K562 (cell line): ENCODE measurements around the gene NETO1. TPM values are rescaled to one million over a fixed set of nuclear protein-coding genes. Genes with fewer than 3 reads are reported as not detected.

Experiments
- ATAC-seq: fragments of 200-7000 bp; cut with Tn5 transposase; 3 replicates; pipeline ENCODE4 v1.9.1; 2020; ENCODE audit warnings: moderate library complexity
- BruUV-seq: library from RNA; stranded (reverse); fragments of 400-500 nt; replicated peaks from 2 replicates; lab custom pipeline; 2021; lab: Mats Ljungman, UMichigan
- CTCF ChIA-PET: fragments of 300-600 bp; formaldehyde crosslinking; extraction: SDS; loops from one replicate; lab custom pipeline; 2021; ENCODE audit warnings: low intra/inter-chr PET ratio; lab: Yijun Ruan, JAX
- POLR2A ChIA-PET: fragments of 300-600, 350-650 bp; sonication (Branson Sonifier 250); formaldehyde crosslinking; extraction: SDS; loops from one replicate; lab custom pipeline; 2021; ENCODE audit warnings: antibody characterized with exemption, inconsistent platforms; lab: Yijun Ruan, JAX
- DNase-seq, 4 experiments: peaks; one replicate each; pipeline versions ENCODE4 v3.0.0 to v3.0.0-alpha.2; 2011 to 2018; ENCODE audit warnings: low spot score in 3 of 4, mixed read lengths in 3 of 4; ENCODE audit errors: extremely low read depth in 1 of 4
- FAIRE-seq: peaks from 2 replicates; lab custom pipeline; 2011; peaks lifted over from hg19 to GRCh38; lab: Jason Lieb, UNC
- H2AFZ ChIP-seq: 2 replicates; pipeline ENCODE4 v1.6.0; 2011; ENCODE audit warnings: low read depth, low read length, control low read depth, inconsistent platforms
- H3K27ac ChIP-seq: fragments of 200-600 bp; 3 replicates; pipeline ENCODE4 v1.8.0; 2011; ENCODE audit warnings: low read depth, mild to moderate bottlenecking, control low read depth, inconsistent platforms, low read length, moderate library complexity, mixed read lengths; ENCODE audit errors: extremely low read depth
- H3K27me3 ChIP-seq, 2 experiments: fragments of 300-600 bp in 1 of 2; 2 replicates in 1 of 2; 3 replicates in 1 of 2; pipeline versions ENCODE4 v1.6.0 to v1.8.0; 2011; ENCODE audit warnings: inconsistent platforms in 2 of 2, low read length in 2 of 2, mild to moderate bottlenecking in 1 of 2, mixed read lengths in 1 of 2, moderate library complexity in 1 of 2; ENCODE audit not compliant: control insufficient read depth in 2 of 2, insufficient read depth in 2 of 2
- H3K36me3 ChIP-seq: fragments of 300-600 bp; 3 replicates; pipeline ENCODE4 v1.8.0; 2011; ENCODE audit warnings: mild to moderate bottlenecking, low read length, inconsistent platforms; ENCODE audit not compliant: control insufficient read depth, insufficient read depth
- H3K4me1 ChIP-seq, 2 experiments: fragments of 200-600 bp in 1 of 2; replicated peaks in 1 of 2; 2 replicates in 1 of 2; 3 replicates in 1 of 2; pipeline versions ENCODE4 v1.5.1 to v1.8.0; 2011; ENCODE audit warnings: inconsistent platforms in 2 of 2, low read length in 2 of 2, mild to moderate bottlenecking in 1 of 2, mixed read lengths in 1 of 2, moderate library complexity in 1 of 2; ENCODE audit not compliant: control insufficient read depth in 2 of 2, insufficient read depth in 2 of 2
- H3K4me2 ChIP-seq: 2 replicates; pipeline ENCODE4 v1.6.1; 2011; ENCODE audit warnings: low read length, control low read depth, inconsistent platforms, mixed read lengths; ENCODE audit not compliant: insufficient read depth
- H3K4me3 ChIP-seq: fragments of 200-600 bp; sonication (generic), shearing (Covaris generic); 2 replicates; pipeline ENCODE4 v1.5.1; 2016; ENCODE audit warnings: control low read depth, inconsistent platforms
- H3K79me2 ChIP-seq: fragments of 200-600 bp; 3 replicates; pipeline ENCODE4 v1.8.0; 2011; ENCODE audit warnings: low read length, inconsistent platforms; ENCODE audit not compliant: control insufficient read depth, insufficient read depth
- H3K9ac ChIP-seq, 2 experiments: 2 replicates each; pipeline versions ENCODE4 v1.6.0 to v1.6.1; 2011; ENCODE audit warnings: low read depth in 2 of 2, low read length in 2 of 2, control low read depth in 1 of 2, inconsistent platforms in 1 of 2, mild to moderate bottlenecking in 1 of 2, mixed read lengths in 1 of 2; ENCODE audit not compliant: insufficient read depth in 1 of 2
- H3K9me1 ChIP-seq: one replicate; pipeline ENCODE4 v1.6.0; 2011; ENCODE audit warnings: inconsistent platforms, mild to moderate bottlenecking, low read length, moderate library complexity; ENCODE audit not compliant: control insufficient read depth, insufficient read depth
- H3K9me3 ChIP-seq: replicated peaks from 2 replicates; pipeline ENCODE4 v1.5.1; 2011; ENCODE audit warnings: low read depth, low read length, inconsistent platforms; ENCODE audit not compliant: control insufficient read depth, insufficient read depth
- H4K20me1 ChIP-seq: replicated peaks from 2 replicates; pipeline ENCODE4 v1.6.1; 2011; ENCODE audit warnings: low read length, inconsistent platforms, mixed read lengths; ENCODE audit not compliant: control insufficient read depth, insufficient read depth
- CREB1 ChIP-seq, 2 experiments: sonication (generic) in 1 of 2; formaldehyde crosslinking in 1 of 2; IDR thresholded peaks; 2 replicates each; pipeline versions ENCODE4 v1.6.1 to v1.8.0; 2012 to 2022; ENCODE audit warnings: inconsistent platforms in 1 of 2, mild to moderate bottlenecking in 1 of 2, missing genetic modification reagents in 1 of 2, moderate library complexity in 1 of 2
- HOXB6 ChIP-seq: fragments of 250-450 bp; sonication (Bioruptor Pico); IDR thresholded peaks from 2 replicates; pipeline ENCODE4 v1.5.1; 2022; ENCODE audit warnings: mild to moderate bottlenecking, borderline replicate concordance
- IRF1 ChIP-seq: sonication (generic); formaldehyde crosslinking; IDR thresholded peaks from 2 replicates; pipeline ENCODE4 v1.8.0; 2022; ENCODE audit warnings: missing genetic modification reagents, mild to moderate bottlenecking, borderline replicate concordance
- MAFG ChIP-seq: fragments of 450-650 bp; conservative IDR thresholded peaks from 2 replicates; pipeline ENCODE4 v1.6.1; 2016; ENCODE audit warnings: missing genetic modification characterization, missing compliant biosample characterization
- MTA1 ChIP-seq: fragments of 450-650 bp; IDR thresholded peaks from 2 replicates; pipeline ENCODE4 v1.6.1; 2017; ENCODE audit warnings: borderline replicate concordance
- NFRKB ChIP-seq: fragments of 450-650 bp; IDR thresholded peaks from 2 replicates; pipeline ENCODE4 v1.6.1; 2016; ENCODE audit warnings: low read depth
- PBX2 ChIP-seq, 2 experiments: IDR thresholded peaks in 1 of 2; conservative IDR thresholded peaks in 1 of 2; 2 replicates each; pipeline ENCODE4 v1.6.1; 2016; ENCODE audit warnings: low read depth in 2 of 2, mild to moderate bottlenecking in 1 of 2, missing compliant biosample characterization in 1 of 2, missing genetic modification characterization in 1 of 2, moderate library complexity in 1 of 2
- RBBP5 ChIP-seq: fragments of 200-600 bp; sonication (generic); IDR thresholded peaks from 2 replicates; pipeline ENCODE4 v1.6.1; 2012; ENCODE audit warnings: borderline replicate concordance, mild to moderate bottlenecking, low read length, control low read depth, inconsistent platforms; ENCODE audit not compliant: insufficient read depth, poor library complexity, severe bottlenecking
- SNIP1 ChIP-seq: fragments of 450-650 bp; IDR thresholded peaks from 2 replicates; pipeline ENCODE4 v1.7.1; 2017; ENCODE audit warnings: low read depth, mild to moderate bottlenecking
- TBL1XR1 ChIP-seq, 2 experiments: IDR thresholded peaks; 2 replicates each; pipeline ENCODE4 v1.6.1; 2012; ENCODE audit warnings: improper control_type of control experiment in 2 of 2, low read length in 2 of 2, mild to moderate bottlenecking in 1 of 2
- TOE1 ChIP-seq, 2 experiments: fragments of 450-650 bp in 1 of 2; sonication (generic) in 1 of 2; formaldehyde crosslinking in 1 of 2; IDR thresholded peaks; 2 replicates each; pipeline versions ENCODE4 v1.7.1 to v1.8.0; 2016 to 2022; ENCODE audit warnings: borderline replicate concordance in 2 of 2, mild to moderate bottlenecking in 2 of 2, antibody characterized with exemption in 1 of 2, inconsistent platforms in 1 of 2, low read depth in 1 of 2, missing genetic modification reagents in 1 of 2, moderate library complexity in 1 of 2
- ZBTB5 ChIP-seq: fragments of 450-650 bp; IDR thresholded peaks from 2 replicates; pipeline ENCODE4 v1.6.1; 2017; ENCODE audit warnings: antibody characterized with exemption
- ZNF584 ChIP-seq: fragments of 200-800 bp; sonication (Bioruptor generic); IDR thresholded peaks from 2 replicates; pipeline ENCODE4 v1.6.1; 2016; ENCODE audit warnings: low read depth, mild to moderate bottlenecking, missing genetic modification characterization, missing compliant biosample characterization
- WGBS: fragments of 100-300 bp; shearing (Covaris generic); methylation state at CpG from one replicate; pipeline ENCODE4 v1.1.6; 2016; ENCODE audit warnings: low coverage, mixed read lengths; ENCODE audit not compliant: insufficient coverage; ENCODE audit errors: missing lambda C conversion rate; 5-methylcytosine and 5-hydroxymethylcytosine counted together
- in situ Hi-C: fragments of 300-500 bp; cut with MboI; formaldehyde crosslinking; loops from 4 replicates; pipeline ENCODE4 v1.15.0; 2018; ENCODE audit warnings: inconsistent platforms, mixed read lengths
- intact Hi-C: fragments of 100-400 bp; cut with micrococcal nuclease; formaldehyde crosslinking; loops from 2 replicates; pipeline ENCODE4 v1.14.2; 2022
- polyA plus RNA-seq, 8 experiments: library from polyadenylated mRNA; depleted of rRNA in 4 of 8; stranded (reverse) in 5 of 8; unstranded in 3 of 8; fragments of >200 nt; fragmentation: Nextera tagmentation in 2 of 8; fragmentation: Illumina TruSeq in 1 of 8; extraction: Ambion mirVana in 2 of 8; extraction: Trizol in 1 of 8; gene quantifications; 2 replicates each; pipeline versions ENCODE4 v1.2.1 to v1.2.3, GENCODE V29; 2011 to 2014; ENCODE audit warnings: inconsistent platforms in 1 of 8, missing spikeins in 1 of 8
- total RNA-seq, 7 experiments: library from RNA; depleted of rRNA in 6 of 7; stranded (reverse); fragments of >200 nt in 6 of 7; fragmentation: Illumina TruSeq in 2 of 7; extraction: Trizol in 2 of 7; gene quantifications; 2 replicates each; pipeline versions ENCODE4 v1.2.1 to v1.2.3, GENCODE V29; 2011 to 2021; ENCODE audit warnings: low replicate concordance in 1 of 7

Gene NETO1
- total and polyA plus RNA-seq, 9 of the 15 experiments (the other 6 are each of a cell fraction or from before 2014, with no cell fraction given): not detected

GRCh38 chr18:72823345-72823744 is 44.4 kb downstream of the NETO1 start:
- TF ChIP-seq SNIP1 (no peak), HOXB6 (CRISPR knock-in tag) (no peak), ZNF584 (CRISPR knock-in tag) (no peak), IRF1 (CRISPR knock-in tag) (no peak), RBBP5 (no peak), CREB1 (IDR thresholded peaks at IDR 0.05) (no peak), CREB1 (CRISPR knock-in tag; IDR thresholded peaks at IDR 0.05) (no peak), NFRKB (no peak), PBX2 (CRISPR knock-in tag; IDR thresholded peaks at IDR 0.05; ENCODE audit: low read depth) (no peak), PBX2 (tag; conservative IDR thresholded peaks at IDR 0.05; ENCODE audit: low read depth) (no peak), TOE1 (IDR thresholded peaks at IDR 0.05; ENCODE audit: borderline replicate concordance) (no peak), TOE1 (CRISPR knock-in tag; IDR thresholded peaks at IDR 0.05; ENCODE audit: borderline replicate concordance, low read depth) (no peak), TBL1XR1 (IDR thresholded peaks at IDR 0.05; ENCODE audit: low read length in 2 of 2) (no peak), MTA1 (no peak), MAFG (tag) (no peak), ZBTB5 (no peak)
- TF ChIP-seq, all 486 proteins: peak for 0
- no peak overlapping the region for H3K4me3 ChIP-seq
- no peak overlapping the region for H3K9ac ChIP-seq
- DNase-seq: no peak
- intact Hi-C loops (no loop called here), in situ Hi-C loops (no loop called here)
- 0% methylated on average over 4 of the region's 8 CpGs for WGBS
- no peaks in the 10 kb centered on the region for H4K20me1 ChIP-seq
- no peak overlapping the region for H3K4me2 ChIP-seq
- H3K27ac ChIP-seq: no peak overlapping the region
- FAIRE-seq: no peak
- CTCF ChIA-PET: no interaction called here
- BruUV-seq: no TSS peak
- no peak overlapping the region for H2AFZ ChIP-seq
- H3K27me3 ChIP-seq: no peaks in the 10 kb centered on the region
- no peaks in the 10 kb centered on the region for H3K36me3 ChIP-seq
- ATAC-seq: no peak
- H3K9me1 ChIP-seq: no peaks in the 10 kb centered on the region
- H3K9me3 ChIP-seq: no peaks in the 10 kb centered on the region
- H3K4me1 ChIP-seq: no peaks in the 10 kb centered on the region
- POLR2A ChIA-PET: no interaction called here
- no peaks in the 10 kb centered on the region for H3K79me2 ChIP-seq
